GM21786 (cell line): ENCODE measurements around the gene MAP3K10.

Source experiments
- ATAC-seq: cut with Tn5 transposase; IDR thresholded peaks from one replicate; pipeline ENCODE4 v1.9.1; 2021; ENCODE audit not compliant: unreplicated experiment

Gene MAP3K10

GRCh38 chr19:40247735-40248262 lies 56.6 kb downstream of the MAP3K10 start:
- ATAC-seq, result no peak

GRCh38 chr19:40249201-40249600 lies 58.0 kb downstream of the MAP3K10 start:
- no peak for ATAC-seq

GRCh38 chr19:40249781-40250180 lies 58.6 kb downstream of the MAP3K10 start:
- ATAC-seq, result no peak

GRCh38 chr19:40251244-40251643 lies 60.0 kb downstream of the MAP3K10 start:
- ATAC-seq, result no peak

GRCh38 chr19:40251991-40252390 lies 60.8 kb downstream of the MAP3K10 start:
- no peak for ATAC-seq

- ATAC-seq, result no peak
These were observed 61.2 kb downstream of the MAP3K10 start for GRCh38 chr19:40252395-40252794.

- no peak for ATAC-seq
These were observed 62.4 kb downstream of the MAP3K10 start for GRCh38 chr19:40253611-40254092.

GRCh38 chr19:40254714-40255418 lies 63.6 kb downstream of the MAP3K10 start:
- no peak for ATAC-seq

- ATAC-seq, result no peak
These were observed 64.5 kb downstream of the MAP3K10 start for GRCh38 chr19:40255619-40256166.

GRCh38 chr19:40256512-40256911 lies 65.3 kb downstream of the MAP3K10 start:
- no peak for ATAC-seq

- no peak for ATAC-seq
These were observed 65.9 kb downstream of the MAP3K10 start for GRCh38 chr19:40257096-40257517.

- no peak for ATAC-seq
These were observed 70.4 kb downstream of the MAP3K10 start for GRCh38 chr19:40261631-40262030.

GRCh38 chr19:40262422-40262821 lies 71.2 kb downstream of the MAP3K10 start:
- no peak for ATAC-seq

- ATAC-seq, result no peak
These were observed 72.5 kb downstream of the MAP3K10 start for GRCh38 chr19:40263440-40264313.

GRCh38 chr19:40264314-40265054 lies 73.3 kb downstream of the MAP3K10 start:
- no peak for ATAC-seq
